ENCODE data around the gene CD79B.
"Not testable (repeated sequence)": the region's sequence is repeated elsewhere in the genome, so short reads cannot be mapped to it uniquely, and the experiment has no call there.

The CD79B gene

DNA sequence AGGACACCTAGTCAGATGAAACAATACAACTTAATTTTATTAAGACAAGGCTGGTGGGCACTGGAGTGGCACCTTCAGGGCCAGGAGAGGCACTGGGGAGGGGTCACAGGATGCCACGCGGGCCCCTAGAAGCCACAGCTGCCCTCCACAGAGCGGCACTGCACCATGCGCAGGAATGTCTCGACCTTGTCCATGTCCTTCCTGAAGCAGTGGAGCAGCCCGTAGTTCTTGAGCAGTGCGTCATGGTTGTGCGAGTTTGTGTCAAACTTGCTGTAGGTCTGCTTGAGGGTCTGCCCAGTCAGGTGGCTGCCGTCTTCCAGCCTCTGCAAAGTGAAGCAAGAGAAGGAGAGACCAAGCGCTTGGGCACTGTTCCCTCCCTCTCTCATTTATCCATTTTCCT is 22.5 kb downstream of the CD79B start:
- not testable (repeated sequence) for DNase-seq

DNA sequence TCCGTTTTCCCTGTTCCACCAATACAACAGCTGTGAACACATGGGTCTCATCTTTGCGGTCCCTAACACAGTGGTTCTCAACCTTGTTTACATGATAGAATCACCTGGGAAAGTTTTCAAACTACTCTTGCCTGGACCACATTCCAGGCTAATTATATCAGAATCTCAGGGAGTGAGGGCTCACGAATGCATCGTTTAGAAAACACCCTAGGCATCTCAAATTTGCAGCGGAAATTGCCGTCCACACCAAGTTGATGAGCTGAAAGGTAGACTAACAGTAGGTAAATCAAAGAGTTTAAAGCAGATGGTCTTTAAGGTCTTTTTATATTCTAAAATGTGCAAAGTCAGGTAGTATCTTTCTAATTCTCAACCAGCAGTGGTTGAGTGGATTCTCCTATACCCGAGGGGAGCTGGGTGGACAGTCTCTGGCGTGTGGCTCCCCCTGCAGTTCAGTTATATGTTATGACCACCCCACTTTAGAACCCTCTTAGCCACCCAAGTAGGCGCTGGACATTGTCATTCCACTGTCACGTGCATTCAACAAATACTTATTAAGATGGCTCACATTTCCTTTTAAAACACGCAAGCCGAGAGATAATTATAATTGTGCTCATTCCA is 24.9 kb downstream of the CD79B start:
- peak in 1 of 2 donors; percentile 22 for DNase-seq

DNA sequence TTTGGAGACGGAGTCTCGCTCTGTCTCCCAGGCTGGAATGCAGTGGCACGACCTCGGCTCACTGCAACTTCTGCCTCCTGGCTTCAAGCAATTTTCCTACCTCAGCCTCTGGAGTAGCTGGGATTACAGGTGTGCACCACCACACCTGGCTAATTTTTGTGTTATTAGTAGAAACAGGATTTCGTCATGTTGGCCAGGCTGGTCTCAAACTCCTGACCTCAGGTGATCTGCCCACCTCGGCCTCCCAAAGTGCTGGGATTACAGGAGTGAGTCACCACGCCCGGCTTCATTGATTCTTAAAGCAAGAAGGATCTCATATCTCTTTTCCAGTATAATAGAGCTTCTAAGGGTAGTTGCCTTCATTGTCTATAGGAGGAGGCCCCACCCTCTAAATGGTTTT is 27.3 kb downstream of the CD79B start:
- not testable (repeated sequence) for DNase-seq

DNA sequence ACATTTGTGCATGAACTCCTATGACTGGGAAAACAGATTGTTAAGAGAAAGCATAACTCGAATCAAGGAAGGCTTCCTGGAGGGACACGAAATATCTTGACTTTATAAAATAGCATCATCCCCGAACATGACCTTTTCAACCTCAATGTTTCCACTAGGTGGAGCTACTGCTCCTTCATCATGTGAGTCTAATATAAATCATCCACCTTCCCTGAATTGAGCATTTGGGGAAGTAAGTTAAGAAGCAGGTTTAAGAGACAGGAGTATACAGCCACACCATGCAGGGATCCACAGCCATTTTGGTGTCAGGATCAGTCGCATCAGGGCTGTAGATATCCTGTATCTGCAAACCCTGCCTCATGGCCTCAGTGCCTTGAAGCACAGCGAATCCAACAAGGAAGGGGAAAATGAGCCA is 28.3 kb downstream of the CD79B start:
- DNase-seq: peak; percentile 5 to 37

DNA sequence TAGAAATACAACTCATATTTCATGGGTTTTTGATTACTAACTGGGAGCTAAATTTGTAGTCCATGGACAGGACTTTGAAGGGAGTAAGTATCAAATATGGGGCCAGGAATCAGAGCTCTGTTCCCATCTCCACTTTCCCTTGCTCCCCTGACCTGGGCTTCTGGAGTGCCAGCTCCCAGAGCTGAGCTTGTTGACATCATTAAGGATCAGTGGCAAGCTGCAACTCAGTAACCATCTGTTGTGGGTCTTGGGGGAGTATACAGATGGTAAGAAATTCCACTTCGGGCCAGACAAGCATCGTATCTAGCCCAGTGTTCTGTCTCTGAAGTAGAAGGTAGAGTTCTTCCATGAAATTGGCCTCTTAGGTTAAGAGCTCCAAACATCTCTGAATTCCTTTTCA is 30.2 kb downstream of the CD79B start:
- not testable (repeated sequence) for DNase-seq

DNA sequence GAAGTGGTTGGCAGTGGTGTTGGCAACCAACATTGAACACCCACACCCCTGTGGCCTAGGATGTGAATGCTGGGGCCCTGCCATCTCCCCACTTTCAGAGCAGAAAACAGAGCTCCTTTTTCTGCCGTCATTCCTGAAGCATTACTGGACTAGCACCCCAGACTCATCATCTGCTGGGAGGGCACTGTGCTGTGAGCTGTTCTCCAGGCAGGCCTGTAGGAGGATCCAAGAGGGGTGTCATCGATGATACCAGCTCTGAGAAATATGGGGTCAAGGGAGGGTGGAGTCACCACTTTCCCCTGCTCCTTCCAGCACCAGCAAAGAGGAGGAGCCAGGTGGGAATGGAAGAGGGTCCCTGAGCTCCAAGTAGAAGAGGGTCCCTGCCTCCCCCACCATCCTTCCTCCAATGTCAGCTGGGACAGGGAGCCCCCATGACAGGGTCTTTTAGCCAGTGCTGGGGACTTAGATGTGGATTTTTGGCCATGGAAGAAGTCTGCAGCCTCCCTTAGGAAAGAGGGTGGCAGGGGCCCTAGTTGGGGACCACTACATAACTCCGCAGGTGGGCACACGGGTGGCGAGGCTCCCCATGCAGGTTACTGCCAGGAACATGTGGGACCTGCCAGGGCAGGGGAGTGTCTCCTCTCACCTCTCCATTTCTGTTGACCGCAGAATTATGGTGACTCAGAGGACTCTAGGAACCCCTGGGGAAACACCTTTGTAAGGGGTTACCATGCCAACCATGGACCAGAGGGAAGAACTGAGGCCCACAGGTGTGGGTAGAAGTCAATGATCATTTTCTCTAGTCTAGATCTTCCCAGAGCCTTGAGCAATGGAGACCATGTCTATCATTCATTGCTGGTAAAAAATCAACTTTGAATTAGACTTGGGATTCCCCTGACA is 33.0 kb downstream of the CD79B start:
- not testable (repeated sequence) for DNase-seq

DNA sequence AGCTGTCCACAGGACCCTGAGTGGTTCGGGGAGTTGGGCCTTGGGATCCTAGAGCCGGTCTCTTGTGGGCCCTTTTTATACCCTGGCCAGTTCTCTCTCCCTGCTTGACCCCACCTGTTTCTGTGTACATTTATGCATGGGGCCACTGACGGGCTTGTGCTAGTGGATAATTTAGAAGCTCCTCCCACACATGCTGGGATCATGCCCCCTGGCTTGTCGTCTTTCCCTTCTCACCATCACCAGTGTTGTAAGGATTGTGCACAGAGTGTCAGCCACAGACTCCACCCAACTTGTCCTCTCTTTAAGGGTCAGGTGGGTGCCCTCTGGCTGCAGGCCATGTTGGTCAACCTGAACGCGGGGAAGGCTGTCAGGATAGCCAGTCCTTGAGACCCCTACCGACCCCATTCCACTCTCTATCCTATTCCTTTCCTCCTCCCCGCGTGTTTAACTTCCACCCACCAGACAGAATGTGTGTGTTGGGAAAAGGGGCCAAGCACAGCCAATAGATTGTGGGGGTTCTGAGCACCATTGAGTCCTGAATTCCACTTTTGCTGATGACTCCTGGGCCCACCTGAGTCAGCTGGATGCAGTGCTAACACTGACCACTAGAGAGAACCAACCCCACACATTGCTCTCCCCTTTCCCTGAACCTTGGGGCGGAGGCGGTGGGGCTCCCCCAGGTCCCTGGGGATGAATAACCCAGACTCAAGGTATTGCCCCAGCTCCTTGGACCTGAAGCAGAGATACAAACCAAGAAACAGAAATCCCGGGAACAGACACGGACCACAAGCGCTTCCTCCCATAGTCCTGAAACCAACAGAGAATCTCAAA is 35.4 kb downstream of the CD79B start, which contains the start of gene CSH1:
TSS of gene CSH1 (minus strand) at position 51 of the 831 bp plus-strand sequence. CDS start 63 bp downstream, outside the sequence.
- not testable (repeated sequence) for DNase-seq

DNA sequence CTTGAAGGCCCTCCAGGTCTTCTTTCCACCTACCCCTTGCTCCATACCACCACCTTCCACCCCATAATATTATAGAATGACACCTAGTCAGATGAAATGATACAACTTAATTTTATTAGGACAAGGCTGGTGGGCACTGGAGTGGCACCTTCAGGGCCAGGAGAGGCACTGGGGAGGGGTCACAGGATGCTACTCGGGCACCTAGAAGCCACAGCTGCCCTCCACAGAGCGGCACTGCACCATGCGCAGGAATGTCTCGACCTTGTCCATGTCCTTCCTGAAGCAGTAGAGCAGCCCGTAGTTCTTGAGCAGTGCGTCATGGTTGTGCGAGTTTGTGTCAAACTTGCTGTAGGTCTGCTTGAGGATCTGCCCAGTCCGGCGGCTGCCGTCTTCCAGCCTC is 37.3 kb downstream of the CD79B start:
- not testable (repeated sequence) for DNase-seq

DNA sequence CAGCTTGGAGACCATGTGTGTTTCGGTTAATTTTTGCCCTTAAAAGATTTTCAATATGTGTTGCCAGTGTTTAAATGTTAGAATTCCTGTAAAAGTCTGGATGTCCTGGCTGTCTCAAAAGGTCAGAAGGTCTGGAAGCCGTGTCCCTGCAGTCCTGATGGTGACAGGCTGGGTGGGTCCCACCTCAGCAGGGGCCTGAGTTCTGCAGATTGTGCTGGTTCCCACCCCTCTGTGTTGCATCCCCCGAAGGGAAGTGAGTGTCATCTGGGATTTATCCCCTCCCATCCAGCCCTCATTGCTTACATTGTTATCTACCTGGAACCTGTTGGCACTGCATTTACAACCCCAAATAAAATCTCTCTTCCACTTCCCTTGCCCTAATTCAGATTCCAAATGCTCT is 38.1 kb downstream of the CD79B start:
- not testable (repeated sequence) for DNase-seq

DNA sequence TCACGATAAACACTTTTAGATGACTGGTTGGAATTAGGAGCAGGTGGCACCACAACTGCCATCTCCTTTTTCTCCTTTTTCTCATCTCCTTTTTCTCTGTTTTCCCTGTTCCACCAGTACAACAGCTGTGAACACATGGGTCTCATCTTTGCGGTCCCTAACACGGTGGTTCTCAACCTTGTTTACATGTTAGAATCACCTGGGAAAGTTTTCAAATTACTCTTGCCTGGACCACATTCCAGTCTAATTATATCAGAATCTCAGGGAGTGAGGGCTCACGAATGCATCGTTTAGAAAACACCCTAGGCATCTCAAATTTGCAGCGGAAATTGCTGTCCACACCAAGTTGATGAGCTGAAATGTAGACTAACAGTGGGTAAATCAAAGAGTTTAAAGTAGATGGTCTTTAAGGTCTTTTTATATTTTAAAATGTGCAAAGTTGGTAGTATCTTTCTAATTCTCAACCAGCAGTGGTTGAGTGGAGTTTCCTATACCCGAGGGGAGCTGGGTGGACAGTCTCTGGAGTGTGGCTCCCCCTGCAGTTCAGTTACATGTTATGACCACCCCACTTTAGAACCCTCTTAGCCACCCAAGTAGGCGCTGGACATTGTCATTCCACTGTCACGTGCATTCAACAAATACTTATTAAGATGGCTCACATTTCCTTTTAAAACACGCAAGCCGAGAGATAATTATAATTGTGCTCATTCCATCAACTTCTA is 39.7 kb downstream of the CD79B start:
- DNase-seq: not testable (repeated sequence)

DNA sequence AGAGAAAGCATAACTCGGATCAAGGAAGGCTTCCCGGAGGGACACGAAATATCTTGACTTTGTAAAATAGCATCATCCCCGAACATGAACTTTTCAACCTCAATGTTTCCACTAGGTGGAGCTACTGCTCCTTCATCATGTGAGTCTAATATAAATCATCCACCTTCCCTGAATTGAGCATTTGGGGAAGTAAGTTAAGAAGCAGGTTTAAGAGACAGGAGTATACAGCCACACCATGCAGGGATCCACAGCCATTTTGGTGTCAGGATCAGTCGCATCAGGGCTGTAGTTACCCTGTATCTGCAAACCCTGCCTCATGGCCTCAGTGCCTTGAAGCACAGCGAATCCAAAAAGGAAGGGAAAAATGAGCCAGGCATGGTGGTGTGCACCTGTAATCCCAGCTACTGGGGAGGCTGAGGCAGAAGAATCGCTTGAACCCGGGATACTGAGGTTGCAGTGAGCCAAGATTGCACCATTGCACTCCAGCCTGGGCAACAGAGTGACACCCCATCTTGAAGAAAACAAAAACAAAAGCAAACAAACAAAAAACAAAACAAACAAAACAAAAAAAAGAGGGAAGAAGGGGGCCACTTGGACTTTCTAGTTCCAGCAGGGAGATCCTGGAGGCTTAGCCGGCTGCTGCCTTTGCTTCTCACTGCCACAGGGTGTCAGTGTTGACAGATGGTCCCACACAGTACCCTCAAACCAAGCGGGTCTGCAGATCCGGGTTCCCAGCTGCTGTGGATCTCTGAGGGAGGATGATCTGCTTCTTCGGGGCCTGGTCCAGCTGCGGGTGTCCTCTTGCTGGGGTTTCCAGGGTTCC is 42.9 kb downstream of the CD79B start:
- DNase-seq: peak; percentile 27 to 32

DNA sequence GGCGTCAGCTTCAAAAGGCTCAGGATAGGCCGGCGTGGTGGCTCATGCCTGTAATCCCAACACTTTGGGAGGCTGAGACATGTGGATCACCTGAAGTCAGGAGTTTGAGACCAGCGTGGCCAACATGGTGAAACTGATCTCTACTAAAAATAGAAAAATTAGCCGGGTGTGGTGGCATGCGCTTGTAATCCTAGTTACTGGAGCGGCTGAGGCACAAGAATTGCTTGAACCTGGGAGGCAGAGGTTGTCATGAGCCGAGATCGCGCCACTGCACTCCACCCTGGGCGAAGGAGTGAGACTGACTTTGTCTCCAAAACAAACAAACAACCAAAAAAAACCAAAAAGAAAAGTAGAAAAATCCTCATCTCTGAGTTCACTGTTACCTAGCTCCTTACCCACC is 47.0 kb downstream of the CD79B start:
- not testable (repeated sequence) for DNase-seq

DNA sequence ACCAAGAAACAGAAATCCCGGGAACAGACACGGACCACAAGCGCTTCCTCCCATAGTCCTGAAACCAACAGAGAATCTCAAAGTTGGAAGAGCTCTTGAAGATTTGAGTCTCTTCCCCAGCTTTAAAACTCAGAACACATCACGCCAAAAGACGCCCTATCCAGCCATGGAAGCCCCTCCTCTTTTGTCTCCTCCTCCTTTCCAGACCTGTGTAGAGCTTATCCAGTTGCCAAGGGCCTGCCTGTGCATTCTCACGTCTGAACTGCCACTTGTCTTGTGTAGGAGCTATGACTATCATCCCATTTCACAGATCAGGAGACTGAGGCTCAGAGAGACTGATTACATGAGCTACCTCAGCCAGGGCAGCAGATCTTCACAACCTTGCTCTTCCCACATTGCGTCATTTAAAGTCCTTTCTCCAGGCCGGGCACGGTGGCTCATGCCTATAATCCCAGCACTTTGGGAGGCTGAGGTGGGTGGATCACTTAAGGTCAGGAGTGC is 49.5 kb downstream of the CD79B start:
- DNase-seq: not testable (repeated sequence)

DNA sequence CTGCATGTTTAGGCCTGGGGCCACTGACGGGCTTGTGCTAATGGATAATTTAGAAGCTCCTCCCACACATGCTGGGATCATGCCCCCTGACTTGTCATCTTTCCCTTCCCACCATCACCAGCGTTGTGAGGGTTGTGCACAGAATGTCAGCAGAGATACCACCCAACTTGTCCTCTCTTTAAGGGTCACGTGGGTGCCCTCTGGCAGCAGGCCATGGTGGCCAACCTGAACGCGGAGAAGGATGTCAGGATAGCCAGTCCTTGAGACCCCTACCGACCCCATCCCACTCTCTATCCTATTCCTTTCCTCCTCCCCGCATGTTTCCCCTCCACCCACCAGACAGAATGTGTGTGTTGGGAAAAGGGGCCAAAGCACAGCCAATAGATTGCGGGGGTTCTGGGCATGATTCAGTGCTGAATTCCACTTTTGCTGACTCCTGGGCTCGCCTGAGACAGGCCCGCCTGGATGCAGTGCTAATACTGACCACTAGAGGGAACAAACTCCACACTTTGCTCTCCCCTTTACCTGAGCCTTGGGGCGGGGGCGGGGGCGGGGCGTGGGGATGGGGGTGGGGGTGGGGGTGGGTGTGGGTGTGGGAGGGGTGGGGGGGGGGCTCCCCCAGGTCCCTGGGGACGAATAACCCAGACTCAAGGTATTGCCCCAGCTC is 50.1 kb downstream of the CD79B start, which contains the start of gene GH2:
TSS of gene GH2 (minus strand) at position 10 of the 667 bp plus-strand sequence. CDS start 143 bp downstream, outside the sequence.
- peak; percentile 48 to 51 for DNase-seq

DNA sequence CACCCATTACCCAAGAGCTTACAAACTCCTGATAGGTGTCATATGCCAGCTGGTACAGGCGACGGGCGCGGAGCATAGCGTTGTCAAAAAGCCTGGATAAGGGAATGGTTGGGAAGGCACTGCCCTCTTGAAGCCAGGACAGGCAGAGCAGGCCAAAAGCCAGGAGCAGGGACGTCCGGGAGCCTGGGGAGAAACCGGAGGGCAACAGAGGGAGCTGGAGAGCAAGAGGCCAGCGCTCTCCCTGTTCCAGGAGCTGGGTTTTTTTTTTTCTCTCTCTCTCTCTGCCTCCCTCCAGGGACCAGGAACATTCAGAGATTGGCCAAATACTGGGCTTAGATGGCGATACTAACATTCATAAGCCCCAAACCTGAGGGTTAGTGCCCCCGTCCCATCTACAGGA is 50.8 kb downstream of the CD79B start:
- DNase-seq: not testable (repeated sequence)

DNA sequence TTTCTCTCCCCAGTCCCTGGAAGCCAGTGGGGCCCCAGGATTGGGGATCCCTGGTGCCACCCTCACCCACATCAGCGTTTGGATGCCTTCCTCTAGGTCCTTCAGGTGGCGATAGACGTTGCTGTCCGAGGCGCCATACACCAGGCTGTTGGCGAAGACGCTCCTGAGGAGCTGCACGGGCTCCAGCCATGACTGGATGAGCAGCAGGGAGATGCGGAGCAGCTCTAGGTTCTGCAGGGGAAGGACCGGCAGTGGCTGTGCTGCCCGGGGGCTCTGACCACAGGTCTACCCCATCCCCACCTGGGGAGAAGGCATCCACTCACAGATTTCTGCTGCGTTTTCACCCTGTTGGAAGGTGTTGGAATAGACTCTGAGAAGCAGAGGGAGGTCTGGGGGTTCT is 51.4 kb downstream of the CD79B start:
- no peak for DNase-seq

Data from inflammatory macrophage (primary cell).